K562 (cell line): ENCODE results near the gene ZNF581. TPM values are rescaled to one million over a fixed set of nuclear protein-coding genes. Genes with fewer than 3 reads are reported as not detected.

Experiments
- ATF7 ChIP-seq: fragments of 450-650 bp; IDR thresholded peaks from 2 replicates; pipeline ENCODE4 v1.7.1; 2014; ENCODE audit warnings: mild to moderate bottlenecking, moderate library complexity
- BMI1 ChIP-seq: fragments of 150-350 bp; IDR thresholded peaks from 2 replicates; pipeline ENCODE4 v1.6.1; 2014; ENCODE audit warnings: low read length
- CCNT2 ChIP-seq: IDR thresholded peaks from 2 replicates; pipeline ENCODE4 v1.6.1; 2011; ENCODE audit warnings: borderline replicate concordance, low read depth, mild to moderate bottlenecking, moderate library complexity, mixed read lengths, low read length; ENCODE audit not compliant: insufficient read length; ENCODE audit errors: extremely low read depth
- CHD1 ChIP-seq: fragments of 200-600 bp; sonication (generic); IDR thresholded peaks from one replicate; pipeline ENCODE4 v1.6.1; 2012; ENCODE audit warnings: mild to moderate bottlenecking, moderate library complexity, low read length, inconsistent platforms
- CREB1 ChIP-seq, 2 experiments: sonication (generic) in 1 of 2; formaldehyde crosslinking in 1 of 2; IDR thresholded peaks; 2 replicates each; pipeline versions ENCODE4 v1.6.1 to v1.8.0; 2012 to 2022; ENCODE audit warnings: inconsistent platforms in 1 of 2, mild to moderate bottlenecking in 1 of 2, missing genetic modification reagents in 1 of 2, moderate library complexity in 1 of 2
- ELF1 ChIP-seq: fragments of 200-800 bp; sonication (Bioruptor generic); IDR thresholded peaks from 2 replicates; pipeline ENCODE4 v1.6.1; 2016; ENCODE audit warnings: missing genetic modification characterization, missing compliant biosample characterization
- FOSL1 ChIP-seq: fragments of 200-800 bp; sonication (Bioruptor generic); conservative IDR thresholded peaks from 2 replicates; pipeline ENCODE4 v1.6.1; 2016; ENCODE audit warnings: missing genetic modification characterization, missing compliant biosample characterization
- HBP1 ChIP-seq: fragments of 450-650 bp; formaldehyde crosslinking; IDR thresholded peaks from 2 replicates; pipeline ENCODE4 v1.4.0; 2022; ENCODE audit warnings: missing genetic modification characterization
- MAX ChIP-seq: sonication (generic); formaldehyde crosslinking; IDR thresholded peaks from 2 replicates; pipeline ENCODE4 v1.9.0; 2022; ENCODE audit warnings: mild to moderate bottlenecking, missing genetic modification reagents
- MXI1 ChIP-seq: IDR thresholded peaks from 2 replicates; pipeline ENCODE4 v1.6.1; 2011; ENCODE audit warnings: low read depth, mild to moderate bottlenecking, improper control_type of control experiment, low read length
- RBM22 ChIP-seq: fragments of 200-400 bp; formaldehyde crosslinking; IDR thresholded peaks from 2 replicates; pipeline ENCODE4 v1.6.1; 2018; ENCODE audit warnings: low read length, low read depth; ENCODE audit not compliant: poor library complexity, severe bottlenecking
- SPI1 ChIP-seq: IDR thresholded peaks from 2 replicates; pipeline ENCODE4 v1.6.1; 2011; ENCODE audit warnings: low read depth, low read length, control low read depth, borderline replicate concordance
- ZFX ChIP-seq: sonication (generic); formaldehyde crosslinking; IDR thresholded peaks from 2 replicates; pipeline ENCODE4 v1.8.0; 2022; ENCODE audit warnings: mild to moderate bottlenecking, missing genetic modification reagents, moderate library complexity
- ZNF24 ChIP-seq: fragments of 450-650 bp; IDR thresholded peaks from 2 replicates; pipeline ENCODE4 v1.6.1; 2016
- polyA plus RNA-seq, 8 experiments: library from polyadenylated mRNA; depleted of rRNA in 4 of 8; stranded (reverse) in 5 of 8; unstranded in 3 of 8; fragments of >200 nt; fragmentation: Nextera tagmentation in 2 of 8; fragmentation: Illumina TruSeq in 1 of 8; extraction: Ambion mirVana in 2 of 8; extraction: Trizol in 1 of 8; gene quantifications; 2 replicates each; pipeline versions ENCODE4 v1.2.1 to v1.2.3, GENCODE V29; 2011 to 2014; ENCODE audit warnings: inconsistent platforms in 1 of 8, missing spikeins in 1 of 8
- total RNA-seq, 7 experiments: library from RNA; depleted of rRNA in 6 of 7; stranded (reverse); fragments of >200 nt in 6 of 7; fragmentation: Illumina TruSeq in 2 of 7; extraction: Trizol in 2 of 7; gene quantifications; 2 replicates each; pipeline versions ENCODE4 v1.2.1 to v1.2.3, GENCODE V29; 2011 to 2021; ENCODE audit warnings: low replicate concordance in 1 of 7
- TF ChIP-seq, protein P1 (sequence below): fragments of 450-650 bp; IDR thresholded peaks from 2 replicates; pipeline ENCODE4 v1.6.1; 2016
- TF ChIP-seq, protein P2 (sequence below), 2 experiments: fragments of 450-650 bp in 1 of 2; sonication (generic) in 1 of 2; formaldehyde crosslinking in 1 of 2; IDR thresholded peaks in 1 of 2; conservative IDR thresholded peaks in 1 of 2; 2 replicates each; pipeline versions ENCODE4 v1.6.1 to v1.8.1; 2016 to 2023; ENCODE audit warnings: mild to moderate bottlenecking in 2 of 2, moderate library complexity in 2 of 2, inconsistent platforms in 1 of 2, missing genetic modification reagents in 1 of 2

The ZNF581 gene
- total and polyA plus RNA-seq, 9 of the 15 experiments (the other 6 are each of a cell fraction or from before 2014, with no cell fraction given): 2.4 to 39.4 (median 15.4) TPM

DNA sequence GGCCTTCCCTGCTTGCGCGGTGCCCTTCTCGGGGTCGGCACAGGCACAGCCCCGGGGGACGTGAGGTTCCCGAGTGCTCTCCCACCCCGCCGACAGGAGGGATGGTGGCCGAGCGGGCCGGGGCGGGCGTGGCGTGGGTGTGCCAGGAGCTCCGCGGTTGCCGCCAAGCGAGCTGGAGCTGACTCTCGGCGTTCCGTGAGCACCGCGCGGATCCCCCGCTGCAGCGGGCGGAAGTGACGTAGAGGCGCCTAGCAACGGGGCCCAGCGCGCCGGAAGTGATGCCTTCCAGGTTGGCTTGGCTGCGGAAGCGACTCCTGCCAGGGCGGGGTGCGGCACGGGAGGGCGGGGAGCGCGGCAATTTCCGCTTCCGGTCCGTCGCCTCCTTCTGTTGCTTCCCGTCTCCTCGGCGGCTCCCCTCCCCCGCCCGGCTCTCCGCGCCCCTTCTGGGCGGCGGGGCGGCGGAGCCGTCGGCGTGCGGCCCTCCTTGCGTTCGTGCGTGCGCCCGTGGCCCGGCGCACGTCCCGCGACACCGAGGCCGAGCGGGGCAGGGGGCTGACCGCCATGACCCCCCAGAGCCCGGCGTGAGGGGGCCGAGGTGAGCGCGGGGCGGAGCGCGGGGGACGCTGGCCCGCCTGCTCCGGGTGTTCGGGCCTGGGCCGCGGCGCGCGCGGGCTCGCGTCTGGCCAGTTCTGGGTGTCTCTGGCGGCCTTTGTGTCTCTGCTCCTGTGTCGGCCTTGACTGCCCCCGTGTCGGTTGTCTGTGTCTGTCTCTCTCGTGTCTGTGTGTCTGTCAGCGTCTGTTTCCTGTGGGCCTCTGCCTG, 31.6 kb downstream of the ZNF581 start, which contains the start of gene EPN1 (continued):
- TF ChIP-seq HBP1 (peak; percentile 23; the same call in 1 of the 2 replicates), ZFX (CRISPR knock-in tag) (peak; percentile 74), RBM22 (peak; percentile 89), CREB1 (IDR thresholded peaks at IDR 0.05) (peak; percentile 95), CREB1 (CRISPR knock-in tag; IDR thresholded peaks at IDR 0.05) (peak; percentile 95), SPI1 (peak; percentile 59; the same call in 1 of the 2 replicates), BMI1 (peak; percentile 57; the same call in 1 of the 2 replicates), FOSL1 (tag) (peak; percentile 45; the same call in 1 of the 2 replicates), ATF7 (peak; percentile 85), ELF1 (tag) (peak; percentile 94), MXI1 (0 out of 2 replicates have a peak, but pooled peaks have one; percentile 70), CHD1 (peak; percentile 44), ZNF24 (peak; percentile 29; the same call in 1 of the 2 replicates), CCNT2 (peak; percentile 83), MAX (CRISPR knock-in tag) (peak; percentile 10; the same call in 1 of the 2 replicates)
- TF ChIP-seq, protein P1, sequence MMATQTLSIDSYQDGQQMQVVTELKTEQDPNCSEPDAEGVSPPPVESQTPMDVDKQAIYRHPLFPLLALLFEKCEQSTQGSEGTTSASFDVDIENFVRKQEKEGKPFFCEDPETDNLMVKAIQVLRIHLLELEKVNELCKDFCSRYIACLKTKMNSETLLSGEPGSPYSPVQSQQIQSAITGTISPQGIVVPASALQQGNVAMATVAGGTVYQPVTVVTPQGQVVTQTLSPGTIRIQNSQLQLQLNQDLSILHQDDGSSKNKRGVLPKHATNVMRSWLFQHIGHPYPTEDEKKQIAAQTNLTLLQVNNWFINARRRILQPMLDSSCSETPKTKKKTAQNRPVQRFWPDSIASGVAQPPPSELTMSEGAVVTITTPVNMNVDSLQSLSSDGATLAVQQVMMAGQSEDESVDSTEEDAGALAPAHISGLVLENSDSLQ: peak; percentile 69
- TF ChIP-seq, protein P2, sequence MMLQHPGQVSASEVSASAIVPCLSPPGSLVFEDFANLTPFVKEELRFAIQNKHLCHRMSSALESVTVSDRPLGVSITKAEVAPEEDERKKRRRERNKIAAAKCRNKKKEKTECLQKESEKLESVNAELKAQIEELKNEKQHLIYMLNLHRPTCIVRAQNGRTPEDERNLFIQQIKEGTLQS (IDR thresholded peaks at IDR 0.05): no peak
- TF ChIP-seq, protein P2 (CRISPR knock-in tag; conservative IDR thresholded peaks at IDR 0.05): no peak
